ENCODE results near the gene PPIB. TPM values are rescaled to one million over a fixed set of nuclear protein-coding genes. Genes with fewer than 3 reads are reported as not detected.

The PPIB gene
- 293 TPM for polyA plus RNA-seq (2013)

- POLR2A ChIA-PET: interaction anchor here (0.6 to 2.5 kb wide), 6 partner anchors 10 to 368 kb away, joined by 3 to 15 read pairs (median 4); partner anchors contain the start of gene CSNK1G1
- Histone ChIP-seq H3K4me3 (ENCODE audit: control insufficient read depth in 1 of 7, extremely low read depth in 1 of 7, insufficient read depth in 4 of 7, low read depth in 2 of 7, low read length in 6 of 7) (peak within 1 kb of the TSS; percentile 81 to 96 (median 90)), H3K27me3 (replicated peaks in 2 of 5; ENCODE audit: control insufficient read depth in 4 of 5, insufficient read depth in 5 of 5, low read length in 4 of 5) (no peaks in the 10 kb centered on the region), H3K36me3 (ENCODE audit: control insufficient read depth in 4 of 4, insufficient read depth in 4 of 4, low read length in 3 of 4) (peaks cover 11 to 27% (median 20%) of the 10 kb centered on the region in 4 experiments), H3K9me3 (ENCODE audit: control extremely low read depth in 1 of 5, control insufficient read depth in 4 of 5, insufficient read depth in 2 of 5, low read depth in 1 of 5, low read length in 4 of 5) (no peaks in the 10 kb centered on the region), H3K27ac (ENCODE audit: insufficient read depth in 1 of 2, low read depth in 1 of 2, low read length in 2 of 2, poor library complexity in 1 of 2, severe bottlenecking in 2 of 2) (peak within 1 kb of the TSS; percentile 88 to 94), H3K4me1 (ENCODE audit: control extremely low read depth in 1 of 4, control insufficient read depth in 4 of 4, insufficient read depth in 4 of 4, low read length in 3 of 4) (peaks cover 7 to 30% (median 23%) of the 10 kb centered on the region in 4 experiments)
- peak; percentile 97 to 99 (median 98) for DNase-seq
- CTCF ChIA-PET: interaction anchor here (1.2 to 4.0 kb wide), 3 partner anchors 10 to 24 kb away, joined by 3 to 27 read pairs (median 9); partner anchors contain the start of gene SNX22
- under 1% methylated on average over 55 of the region's 69 CpGs for WGBS (ENCODE audit: insufficient coverage)
Measured at GRCh38 chr15:64162869-64163658, at the start of gene PPIB. TSS of gene PPIB (minus strand) at chr15:64163022. CDS start at chr15:64162986, 36 bp downstream.

GRCh38 chr15:64211696-64212095, 48.9 kb upstream of the PPIB start:
- Histone ChIP-seq H3K9me3 (ENCODE audit: control extremely low read depth in 1 of 5, control insufficient read depth in 4 of 5, insufficient read depth in 2 of 5, low read depth in 1 of 5, low read length in 4 of 5) (no peaks in the 10 kb centered on the region), H3K27me3 (replicated peaks in 2 of 5; ENCODE audit: control insufficient read depth in 4 of 5, insufficient read depth in 5 of 5, low read length in 4 of 5) (no peaks in the 10 kb centered on the region), H3K4me3 (ENCODE audit: control insufficient read depth in 1 of 7, extremely low read depth in 1 of 7, insufficient read depth in 4 of 7, low read depth in 2 of 7, low read length in 6 of 7) (no peak overlapping the region), H3K4me1 (ENCODE audit: control extremely low read depth in 1 of 4, control insufficient read depth in 4 of 4, insufficient read depth in 4 of 4, low read length in 3 of 4) (peaks cover 0 to 9% (median under 1%) of the 10 kb centered on the region in 4 experiments), H3K36me3 (ENCODE audit: control insufficient read depth in 4 of 4, insufficient read depth in 4 of 4, low read length in 3 of 4) (peaks cover 2 to 21% (median 16%) of the 10 kb centered on the region in 4 experiments), H3K27ac (ENCODE audit: insufficient read depth in 1 of 2, low read depth in 1 of 2, low read length in 2 of 2, poor library complexity in 1 of 2, severe bottlenecking in 2 of 2) (no peak overlapping the region)
- no peak for DNase-seq
- ChIA-PET POLR2A (no interaction called here), CTCF (interaction anchor here (1.9 kb wide), 1 partner anchor 20 kb away, joined by 4 read pairs; no protein-coding TSS in a partner anchor)
- WGBS (ENCODE audit: insufficient coverage): 100% methylated on average over 1 of the region's 2 CpGs

- WGBS (ENCODE audit: insufficient coverage): 100% methylated on average over 1 of the region's 2 CpGs
- Histone ChIP-seq H3K4me1 (ENCODE audit: control extremely low read depth in 1 of 4, control insufficient read depth in 4 of 4, insufficient read depth in 4 of 4, low read length in 3 of 4) (peaks cover 0 to 1% (median 0%) of the 10 kb centered on the region in 4 experiments), H3K36me3 (ENCODE audit: control insufficient read depth in 4 of 4, insufficient read depth in 4 of 4, low read length in 3 of 4) (peaks cover 0 to 21% (median 14%) of the 10 kb centered on the region in 4 experiments), H3K27me3 (replicated peaks in 2 of 5; ENCODE audit: control insufficient read depth in 4 of 5, insufficient read depth in 5 of 5, low read length in 4 of 5) (no peaks in the 10 kb centered on the region), H3K4me3 (ENCODE audit: control insufficient read depth in 1 of 7, extremely low read depth in 1 of 7, insufficient read depth in 4 of 7, low read depth in 2 of 7, low read length in 6 of 7) (no peak overlapping the region), H3K9me3 (ENCODE audit: control extremely low read depth in 1 of 5, control insufficient read depth in 4 of 5, insufficient read depth in 2 of 5, low read depth in 1 of 5, low read length in 4 of 5) (no peaks in the 10 kb centered on the region), H3K27ac (ENCODE audit: insufficient read depth in 1 of 2, low read depth in 1 of 2, low read length in 2 of 2, poor library complexity in 1 of 2, severe bottlenecking in 2 of 2) (no peak overlapping the region)
- DNase-seq: no peak
- ChIA-PET POLR2A (no interaction called here), CTCF (interaction anchor here (0.7 to 1.9 kb wide), 6 partner anchors 10 to 171 kb away, joined by 3 to 5 read pairs (median 4); partner anchors contain the start of genes CSNK1G1 and PCLAF)
Measured at GRCh38 chr15:64210371-64210770, 47.5 kb upstream of the PPIB start.

GRCh38 chr15:64209680-64210334, 47.0 kb upstream of the PPIB start:
- ChIA-PET CTCF (interaction anchor here (0.7 to 1.9 kb wide), 6 partner anchors 10 to 171 kb away, joined by 3 to 5 read pairs (median 4); partner anchors contain the start of genes CSNK1G1 and PCLAF), POLR2A (no interaction called here)
- Histone ChIP-seq H3K36me3 (ENCODE audit: control insufficient read depth in 4 of 4, insufficient read depth in 4 of 4, low read length in 3 of 4) (peaks cover 0 to 21% (median 14%) of the 10 kb centered on the region in 4 experiments), H3K27me3 (replicated peaks in 2 of 5; ENCODE audit: control insufficient read depth in 4 of 5, insufficient read depth in 5 of 5, low read length in 4 of 5) (no peaks in the 10 kb centered on the region), H3K27ac (ENCODE audit: insufficient read depth in 1 of 2, low read depth in 1 of 2, low read length in 2 of 2, poor library complexity in 1 of 2, severe bottlenecking in 2 of 2) (no peak overlapping the region), H3K9me3 (ENCODE audit: control extremely low read depth in 1 of 5, control insufficient read depth in 4 of 5, insufficient read depth in 2 of 5, low read depth in 1 of 5, low read length in 4 of 5) (no peaks in the 10 kb centered on the region), H3K4me1 (ENCODE audit: control extremely low read depth in 1 of 4, control insufficient read depth in 4 of 4, insufficient read depth in 4 of 4, low read length in 3 of 4) (peaks cover 0 to 1% (median 0%) of the 10 kb centered on the region in 4 experiments), H3K4me3 (ENCODE audit: control insufficient read depth in 1 of 7, extremely low read depth in 1 of 7, insufficient read depth in 4 of 7, low read depth in 2 of 7, low read length in 6 of 7) (no peak overlapping the region)
- DNase-seq: peak; percentile 55 to 74 (median 68)
- WGBS (ENCODE audit: insufficient coverage): 100% methylated on average over 1 of the region's 3 CpGs

GRCh38 chr15:64205202-64205601, 42.4 kb upstream of the PPIB start:
- DNase-seq: peak in 2 of 3 donors; percentile 22 to 53
- ChIA-PET POLR2A (no interaction called here), CTCF (interaction anchor here (1.1 to 1.9 kb wide), 3 partner anchors 13 to 477 kb away, joined by 3 to 6 read pairs (median 4); no protein-coding TSS in a partner anchor)
- H3K4me3 ChIP-seq (ENCODE audit: control insufficient read depth in 1 of 7, extremely low read depth in 1 of 7, insufficient read depth in 4 of 7, low read depth in 2 of 7, low read length in 6 of 7): no peak overlapping the region
- H3K9me3 ChIP-seq (ENCODE audit: control extremely low read depth in 1 of 5, control insufficient read depth in 4 of 5, insufficient read depth in 2 of 5, low read depth in 1 of 5, low read length in 4 of 5): no peaks in the 10 kb centered on the region
- H3K27ac ChIP-seq (ENCODE audit: insufficient read depth in 1 of 2, low read depth in 1 of 2, low read length in 2 of 2, poor library complexity in 1 of 2, severe bottlenecking in 2 of 2): peak overlapping the region in 1 of 2 experiments; percentile 70
- peaks cover 0 to 1% (median 0%) of the 10 kb centered on the region in 4 experiments for H3K4me1 ChIP-seq (ENCODE audit: control extremely low read depth in 1 of 4, control insufficient read depth in 4 of 4, insufficient read depth in 4 of 4, low read length in 3 of 4)
- peaks cover 0 to 29% (median 18%) of the 10 kb centered on the region in 4 experiments for H3K36me3 ChIP-seq (ENCODE audit: control insufficient read depth in 4 of 4, insufficient read depth in 4 of 4, low read length in 3 of 4)
- H3K27me3 ChIP-seq (replicated peaks in 2 of 5; ENCODE audit: control insufficient read depth in 4 of 5, insufficient read depth in 5 of 5, low read length in 4 of 5): no peaks in the 10 kb centered on the region

GRCh38 chr15:64197425-64197824, 34.6 kb upstream of the PPIB start:
- no peaks in the 10 kb centered on the region for H3K27me3 ChIP-seq (replicated peaks in 2 of 5; ENCODE audit: control insufficient read depth in 4 of 5, insufficient read depth in 5 of 5, low read length in 4 of 5)
- POLR2A ChIA-PET: no interaction called here
- H3K27ac ChIP-seq (ENCODE audit: insufficient read depth in 1 of 2, low read depth in 1 of 2, low read length in 2 of 2, poor library complexity in 1 of 2, severe bottlenecking in 2 of 2): no peak overlapping the region
- DNase-seq: no peak
- H3K4me1 ChIP-seq (ENCODE audit: control extremely low read depth in 1 of 4, control insufficient read depth in 4 of 4, insufficient read depth in 4 of 4, low read length in 3 of 4): no peaks in the 10 kb centered on the region
- no peak overlapping the region for H3K4me3 ChIP-seq (ENCODE audit: control insufficient read depth in 1 of 7, extremely low read depth in 1 of 7, insufficient read depth in 4 of 7, low read depth in 2 of 7, low read length in 6 of 7)
- H3K9me3 ChIP-seq (ENCODE audit: control extremely low read depth in 1 of 5, control insufficient read depth in 4 of 5, insufficient read depth in 2 of 5, low read depth in 1 of 5, low read length in 4 of 5): no peaks in the 10 kb centered on the region
- H3K36me3 ChIP-seq (ENCODE audit: control insufficient read depth in 4 of 4, insufficient read depth in 4 of 4, low read length in 3 of 4): peaks cover 6 to 18% (median 12%) of the 10 kb centered on the region in 4 experiments
- 100% methylated on average over 1 of the region's 1 CpG for WGBS (ENCODE audit: insufficient coverage)
- CTCF ChIA-PET: no interaction called here

All from common myeloid progenitor, CD34-positive (primary cell).